SU-DHL-6 (cell line): ENCODE data around the gene MAML1.

Experiments
- CTCF ChIP-seq: fragments of 200-600 bp; sonication (generic); IDR thresholded peaks from one replicate; pipeline ENCODE4 v1.5.1; 2017; ENCODE audit warnings: antibody characterized with exemption, mild to moderate bottlenecking, low read length, moderate library complexity; ENCODE audit not compliant: insufficient read depth, poor library complexity, severe bottlenecking
- EZH2phosphoT487 ChIP-seq: fragments of 200-600 bp; sonication (generic), shearing (Covaris generic); conservative IDR thresholded peaks from 2 replicates; pipeline ENCODE4 v1.6.1; 2018; ENCODE audit warnings: mild to moderate bottlenecking, antibody characterized with exemption, low read length, moderate library complexity, mixed read lengths

- TF ChIP-seq CTCF (no peak), EZH2phosphoT487 (no peak)
Measured at GRCh38 chr5:179823937-179824744, 91.5 kb downstream of the MAML1 start.
